IPS DF 6.9 (cell line): ENCODE data around the gene COPG2.
A peak's percentile ranks its signal among the peaks of the same experiment; 100 is the strongest.

ENCODE experiments used
- DNase-seq: peaks from one replicate; pipeline ENCODE4 v3.0.0-alpha.2; 2013; ENCODE audit warnings: low read depth, low spot score
- H3K27ac ChIP-seq: one replicate; pipeline ENCODE4 v1.5.1; 2013; ENCODE audit warnings: low read length, control low read depth
- H3K27me3 ChIP-seq: 2 replicates; pipeline ENCODE4 v1.6.1; 2013; ENCODE audit warnings: mild to moderate bottlenecking, low read length; ENCODE audit not compliant: control insufficient read depth, insufficient read depth
- H3K36me3 ChIP-seq: 2 replicates; pipeline ENCODE4 v1.6.1; 2013; ENCODE audit warnings: low read length; ENCODE audit not compliant: control insufficient read depth, insufficient read depth
- H3K4me1 ChIP-seq: 2 replicates; pipeline ENCODE4 v1.6.1; 2013; ENCODE audit warnings: low read length; ENCODE audit not compliant: control insufficient read depth, insufficient read depth
- H3K4me3 ChIP-seq: 2 replicates; pipeline ENCODE4 v1.5.1; 2013; ENCODE audit warnings: mild to moderate bottlenecking, low read length
- H3K9me3 ChIP-seq: 2 replicates; pipeline ENCODE4 v1.6.1; 2013; ENCODE audit warnings: low read length, inconsistent platforms; ENCODE audit not compliant: control insufficient read depth, insufficient read depth
- WGBS: extraction: QIAGEN DNeasy Blood & Tissue Kit; methylation state at CpG from one replicate; pipeline ENCODE4 v1.1.7; 2013; ENCODE audit warnings: mixed read lengths, missing lambda C conversion rate; ENCODE audit not compliant: insufficient read length, insufficient coverage; 5-methylcytosine and 5-hydroxymethylcytosine counted together

Gene COPG2

GRCh38 chr7:130489140-130489983 lies 179.2 kb downstream of the COPG2 start:
- no peak overlapping the region for H3K4me3 ChIP-seq
- no peaks in the 10 kb centered on the region for H3K36me3 ChIP-seq
- H3K9me3 ChIP-seq, result no peaks in the 10 kb centered on the region
- H3K27ac ChIP-seq, result no peak overlapping the region
- no peak for DNase-seq
- no peaks in the 10 kb centered on the region; the same call in 1 of the 2 replicates for H3K27me3 ChIP-seq
- no CpG with 5 or more reads among the region's 10 CpGs for WGBS
- H3K4me1 ChIP-seq, result peaks cover 1% of the 10 kb centered on the region; the same call in 1 of the 2 replicates

GRCh38 chr7:130488392-130489139 lies 180.0 kb downstream of the COPG2 start:
- no peak overlapping the region for H3K27ac ChIP-seq
- H3K4me1 ChIP-seq, result peaks cover 1% of the 10 kb centered on the region; the same call in 1 of the 2 replicates
- no peak overlapping the region for H3K4me3 ChIP-seq
- no CpG with 5 or more reads among the region's 7 CpGs for WGBS
- no peak for DNase-seq
- no peaks in the 10 kb centered on the region for H3K36me3 ChIP-seq
- H3K9me3 ChIP-seq, result no peaks in the 10 kb centered on the region
- H3K27me3 ChIP-seq, result no peaks in the 10 kb centered on the region; the same call in 1 of the 2 replicates

DNA sequence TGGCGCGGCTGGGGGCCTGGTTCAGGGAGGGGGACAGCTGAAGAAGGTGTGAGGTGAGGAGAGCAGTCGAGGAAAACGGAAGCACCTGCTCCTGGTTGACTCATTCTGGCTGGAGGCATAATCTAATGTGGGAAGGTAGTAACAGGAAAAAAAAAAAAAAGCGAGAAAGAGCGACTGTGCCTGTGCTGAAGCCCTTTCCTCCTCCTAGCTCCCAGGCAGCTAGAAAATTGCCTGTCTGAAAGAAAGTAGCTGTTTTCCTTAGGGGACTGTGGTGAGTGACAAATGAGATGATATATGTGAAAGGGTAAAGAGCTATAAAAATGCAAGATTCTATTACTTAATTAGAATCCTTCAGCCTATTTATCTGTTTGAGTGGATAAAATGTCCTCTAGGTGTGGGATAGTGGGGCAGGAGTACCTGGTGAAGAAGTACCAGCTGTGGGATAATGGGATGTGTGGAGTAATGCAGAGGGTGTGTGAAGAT lies 181.6 kb downstream of the COPG2 start:
- H3K4me3 ChIP-seq, result peak overlapping the region; percentile 77; the same call in 1 of the 2 replicates
- H3K36me3 ChIP-seq, result no peaks in the 10 kb centered on the region
- no peak overlapping the region for H3K27ac ChIP-seq
- no peak for DNase-seq
- no CpG with 5 or more reads among the region's 6 CpGs for WGBS
- H3K9me3 ChIP-seq, result no peaks in the 10 kb centered on the region
- H3K4me1 ChIP-seq, result peaks cover 1% of the 10 kb centered on the region; the same call in 1 of the 2 replicates
- H3K27me3 ChIP-seq, result no peaks in the 10 kb centered on the region

GRCh38 chr7:130486114-130486953 lies 182.2 kb downstream of the COPG2 start:
- Histone ChIP-seq H3K9me3 (no peaks in the 10 kb centered on the region), H3K4me3 (peak overlapping the region; percentile 77; the same call in 1 of the 2 replicates), H3K4me1 (peaks cover 1% of the 10 kb centered on the region; the same call in 1 of the 2 replicates), H3K27ac (no peak overlapping the region), H3K27me3 (no peaks in the 10 kb centered on the region), H3K36me3 (no peaks in the 10 kb centered on the region)
- DNase-seq, result peak; percentile 89
- WGBS, result no CpG with 5 or more reads among the region's 67 CpGs

DNA sequence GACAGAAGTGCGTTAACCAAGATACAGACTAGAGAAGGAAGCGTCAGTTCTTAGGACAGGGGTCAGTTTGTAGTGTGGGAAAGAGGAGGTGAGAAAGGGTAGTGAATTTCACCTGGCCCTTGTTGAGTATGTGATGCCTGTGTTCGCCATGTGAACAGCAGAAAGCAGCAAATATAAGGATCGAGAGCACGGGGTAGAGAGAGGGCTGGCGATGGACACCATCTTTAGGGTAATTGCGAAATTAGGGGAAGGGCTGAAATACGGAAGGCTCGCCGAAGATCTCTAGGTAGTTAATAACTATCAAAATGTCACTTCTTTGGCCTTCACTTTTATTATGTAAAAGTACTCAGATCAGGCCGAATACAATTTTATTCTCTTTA lies 182.8 kb downstream of the COPG2 start:
- WGBS, result no CpG with 5 or more reads among the region's 11 CpGs
- Histone ChIP-seq H3K27ac (no peak overlapping the region), H3K4me3 (no peak overlapping the region), H3K4me1 (peaks cover 1% of the 10 kb centered on the region; the same call in 1 of the 2 replicates), H3K36me3 (no peaks in the 10 kb centered on the region), H3K27me3 (no peaks in the 10 kb centered on the region), H3K9me3 (no peaks in the 10 kb centered on the region)
- no peak for DNase-seq

DNA sequence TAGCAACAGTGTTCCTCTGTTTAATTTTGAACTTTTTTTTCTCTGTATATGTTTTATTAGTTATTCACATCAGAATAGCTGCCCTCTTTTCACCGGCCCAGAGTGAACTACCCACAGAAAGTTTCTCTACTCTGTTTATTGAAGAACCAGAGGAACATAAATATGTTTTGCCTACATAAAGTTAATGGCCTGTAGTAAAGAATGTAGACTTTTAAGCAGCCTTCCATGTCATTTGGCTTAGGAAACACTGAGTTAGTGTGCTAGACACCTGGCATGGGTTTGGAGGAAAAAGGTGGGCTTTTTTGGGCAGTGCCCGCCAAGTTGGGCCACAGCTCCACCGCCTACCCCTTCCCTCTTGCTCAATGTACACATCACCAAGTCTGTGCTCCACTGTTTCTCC lies 185.5 kb downstream of the COPG2 start:
- no CpG with 5 or more reads among the region's 3 CpGs for WGBS
- DNase-seq, result no peak
- no peaks in the 10 kb centered on the region for H3K9me3 ChIP-seq
- H3K27ac ChIP-seq, result no peak overlapping the region
- no peaks in the 10 kb centered on the region for H3K4me1 ChIP-seq
- no peaks in the 10 kb centered on the region for H3K27me3 ChIP-seq
- no peaks in the 10 kb centered on the region for H3K36me3 ChIP-seq
- H3K4me3 ChIP-seq, result no peak overlapping the region

DNA sequence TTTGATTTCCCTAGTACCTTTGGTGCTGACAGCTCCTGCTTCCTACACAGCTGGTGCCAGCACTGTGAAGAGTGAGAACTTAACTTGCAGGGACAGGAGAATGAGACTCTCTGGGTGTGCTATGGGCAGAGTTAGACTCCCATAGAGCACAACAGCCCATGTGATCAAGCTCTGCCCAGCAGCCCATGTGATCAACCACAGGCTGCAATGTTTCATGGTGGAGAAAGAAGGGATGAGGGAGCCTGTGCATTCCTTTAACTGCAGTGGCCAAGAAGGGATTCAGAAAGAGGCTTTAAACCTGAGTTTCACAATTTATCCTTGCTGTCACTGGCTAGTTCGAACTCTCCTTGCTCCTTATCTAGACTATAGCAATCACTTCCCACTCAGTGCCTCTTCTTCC lies 186.7 kb downstream of the COPG2 start:
- DNase-seq, result no peak
- Histone ChIP-seq H3K27ac (no peak overlapping the region), H3K36me3 (no peaks in the 10 kb centered on the region), H3K27me3 (no peaks in the 10 kb centered on the region), H3K9me3 (no peaks in the 10 kb centered on the region), H3K4me1 (no peaks in the 10 kb centered on the region), H3K4me3 (no peak overlapping the region)
- no CpG with 5 or more reads among the region's 1 CpG for WGBS

GRCh38 chr7:130479716-130480400 lies 188.7 kb downstream of the COPG2 start:
- DNase-seq, result no peak
- no CpG with 5 or more reads among the region's 1 CpG for WGBS
- Histone ChIP-seq H3K9me3 (no peaks in the 10 kb centered on the region), H3K27me3 (no peaks in the 10 kb centered on the region), H3K36me3 (no peaks in the 10 kb centered on the region), H3K27ac (no peak overlapping the region), H3K4me1 (no peaks in the 10 kb centered on the region; the same call in 1 of the 2 replicates), H3K4me3 (no peak overlapping the region)

DNA sequence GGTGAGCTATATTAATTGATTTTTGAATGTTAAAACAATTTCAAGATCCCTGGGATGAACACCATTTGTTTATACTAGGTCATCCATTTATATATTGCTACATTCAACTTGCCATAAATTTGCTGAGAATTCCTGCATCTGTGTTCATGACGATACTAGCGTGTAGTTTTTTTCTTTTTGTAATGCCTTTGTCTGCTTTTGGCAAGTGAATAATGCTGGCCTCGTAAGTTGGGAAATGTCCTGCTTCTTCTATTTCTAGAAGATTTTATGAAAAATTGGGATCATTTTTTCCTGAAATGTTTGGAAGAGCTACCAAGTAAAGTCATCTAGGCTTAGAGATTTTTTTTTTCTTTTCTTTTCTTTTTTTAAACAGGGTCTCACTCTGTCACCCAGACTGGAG lies 189.6 kb downstream of the COPG2 start:
- no peak for DNase-seq
- Histone ChIP-seq H3K27me3 (no peaks in the 10 kb centered on the region), H3K27ac (no peak overlapping the region), H3K36me3 (no peaks in the 10 kb centered on the region), H3K4me1 (no peaks in the 10 kb centered on the region; the same call in 1 of the 2 replicates), H3K9me3 (no peaks in the 10 kb centered on the region), H3K4me3 (no peak overlapping the region)
- WGBS, result no CpG with 5 or more reads among the region's 3 CpGs
